HG03060 (cell line): ENCODE results near the gene LTV1.

Experiments
- ATAC-seq: cut with Tn5 transposase; IDR thresholded peaks from one replicate; pipeline ENCODE4 v1.9.1; 2021; ENCODE audit warnings: low read depth, moderate number of reproducible peaks; ENCODE audit not compliant: unreplicated experiment

LTV1 gene

DNA sequence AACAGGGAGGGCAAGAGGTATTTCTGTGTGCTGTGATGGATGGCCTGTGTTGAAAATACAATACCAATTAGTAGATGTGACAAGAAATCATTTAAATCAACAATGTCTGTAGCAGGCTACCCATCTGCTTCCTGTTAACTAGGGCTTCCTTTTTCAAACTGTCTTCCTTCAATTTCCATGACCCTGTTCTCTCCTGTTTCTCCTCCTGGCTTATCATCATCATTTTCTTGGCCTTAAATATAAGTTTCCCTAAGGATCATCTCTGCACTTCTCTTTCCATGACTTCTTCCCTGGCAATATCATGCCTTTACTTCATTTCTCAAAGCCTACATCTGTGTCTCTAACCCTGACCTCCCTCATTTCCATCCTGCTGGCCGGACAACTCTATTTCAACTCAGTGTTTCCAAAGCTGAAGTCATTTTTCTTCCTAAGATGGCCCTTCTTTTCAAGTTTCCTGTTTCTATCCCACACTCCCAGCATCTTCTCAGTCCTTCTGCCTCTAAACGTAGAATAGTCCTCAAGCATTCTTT lies 39.3 kb downstream of the LTV1 start:
- no peak for ATAC-seq

DNA sequence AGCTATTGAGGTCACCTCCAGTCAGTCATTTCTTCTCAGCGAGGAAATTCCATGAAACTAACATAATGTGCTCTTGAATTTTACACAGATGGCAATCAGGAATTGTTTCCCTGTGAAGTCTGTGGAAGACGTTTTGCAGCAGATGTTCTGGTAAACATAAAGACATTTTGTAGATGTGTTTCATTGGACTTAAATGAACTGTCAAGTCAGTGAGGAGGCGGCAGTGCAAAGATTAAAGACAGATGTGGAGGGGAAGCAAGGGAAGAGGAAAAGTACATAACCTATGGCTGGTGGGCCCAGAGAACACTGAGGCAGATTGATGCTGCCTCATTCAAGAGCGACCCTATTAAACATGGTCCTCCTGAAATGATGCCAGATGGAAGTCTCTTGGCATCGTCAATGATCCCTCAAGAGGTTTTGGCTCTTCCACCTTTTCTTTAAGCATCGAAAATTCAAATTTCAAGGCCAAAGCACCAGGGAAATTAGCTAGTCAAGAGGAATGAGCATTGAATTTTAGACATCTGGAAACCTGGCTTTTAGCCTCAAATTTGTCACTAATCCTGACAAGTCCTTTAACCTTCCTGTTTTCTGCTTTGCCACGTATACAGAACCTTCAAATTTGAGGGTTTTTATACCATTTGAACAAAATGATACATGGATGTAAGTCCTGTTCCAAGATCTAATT lies 41.2 kb downstream of the LTV1 start:
- ATAC-seq: no peak

GRCh38 chr6:143885116-143885515 lies 42.0 kb downstream of the LTV1 start:
- no peak for ATAC-seq

DNA sequence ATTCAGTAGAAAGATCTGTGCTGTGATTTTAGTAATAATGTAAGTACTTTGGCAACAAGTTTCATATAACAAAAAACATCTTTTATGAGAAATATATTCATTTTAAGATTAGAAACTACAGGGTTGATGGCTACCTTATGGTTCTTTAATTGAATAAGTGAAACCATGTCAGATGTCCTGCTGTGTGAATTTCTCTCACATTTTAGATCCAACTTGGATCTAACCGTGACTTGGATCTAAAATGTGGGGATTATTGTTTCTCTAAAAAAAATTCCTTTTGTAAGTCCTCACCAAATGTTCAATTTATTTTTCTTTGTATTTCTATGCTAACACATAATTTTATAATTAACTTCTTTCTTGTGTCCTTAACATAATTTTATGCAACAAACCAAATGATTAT lies 51.5 kb downstream of the LTV1 start:
- ATAC-seq: no peak

DNA sequence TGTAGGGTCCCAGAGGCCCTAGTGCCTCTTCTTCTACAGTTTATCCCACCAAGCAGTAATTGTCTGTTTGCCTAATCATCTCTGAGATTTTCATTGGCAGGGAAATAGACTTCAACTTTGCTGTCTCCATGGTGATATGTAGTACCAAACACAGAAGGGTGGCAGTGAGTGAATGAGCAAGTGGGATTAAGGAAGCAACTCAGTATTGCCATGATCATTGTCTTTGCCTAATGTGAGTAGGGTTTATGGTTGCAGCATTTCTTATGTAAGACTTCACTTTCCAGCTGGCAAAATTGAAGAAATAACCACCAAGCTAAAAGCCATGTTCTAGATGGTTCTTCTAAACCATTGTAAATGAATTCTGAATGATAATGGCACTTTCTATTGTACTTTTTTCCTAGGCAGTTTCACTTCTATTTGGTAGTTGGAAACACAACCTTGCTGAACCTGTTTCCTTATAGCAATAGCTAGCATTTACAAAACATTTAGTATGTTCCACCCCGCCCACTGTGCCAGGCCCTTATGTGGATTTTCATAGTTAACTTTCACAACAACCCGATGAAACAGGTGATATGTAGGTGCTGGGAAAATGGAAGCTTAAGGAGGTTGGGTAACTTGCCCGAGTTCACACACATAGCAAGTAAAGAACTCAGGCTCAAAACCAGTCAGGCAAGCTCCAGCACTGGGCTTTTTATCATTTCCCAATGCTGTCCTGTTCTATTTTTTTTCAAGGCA lies 53.2 kb downstream of the LTV1 start:
- ATAC-seq: no peak

DNA sequence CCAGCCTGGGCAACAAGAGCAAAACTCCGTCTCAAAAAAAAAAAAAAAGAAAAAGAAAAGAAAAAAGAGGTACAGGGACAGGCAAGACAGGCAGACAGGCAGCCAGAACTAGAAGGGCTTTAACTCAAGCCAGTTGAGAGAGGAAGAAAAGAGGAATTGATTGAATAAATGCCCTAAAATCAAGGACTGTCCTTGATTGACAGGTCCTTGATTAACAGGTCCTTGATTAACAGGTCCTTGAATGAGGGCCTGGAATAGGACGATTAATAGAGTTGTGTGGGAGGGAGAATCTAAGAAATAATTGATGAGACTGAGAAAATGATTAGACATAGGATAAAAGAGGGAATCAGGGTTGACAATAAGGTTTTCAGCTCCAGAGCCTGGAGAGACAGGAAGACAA lies 57.2 kb downstream of the LTV1 start:
- ATAC-seq: no peak

GRCh38 chr6:143901885-143902750 lies 59.0 kb downstream of the LTV1 start:
- peak; percentile 98 for ATAC-seq

DNA sequence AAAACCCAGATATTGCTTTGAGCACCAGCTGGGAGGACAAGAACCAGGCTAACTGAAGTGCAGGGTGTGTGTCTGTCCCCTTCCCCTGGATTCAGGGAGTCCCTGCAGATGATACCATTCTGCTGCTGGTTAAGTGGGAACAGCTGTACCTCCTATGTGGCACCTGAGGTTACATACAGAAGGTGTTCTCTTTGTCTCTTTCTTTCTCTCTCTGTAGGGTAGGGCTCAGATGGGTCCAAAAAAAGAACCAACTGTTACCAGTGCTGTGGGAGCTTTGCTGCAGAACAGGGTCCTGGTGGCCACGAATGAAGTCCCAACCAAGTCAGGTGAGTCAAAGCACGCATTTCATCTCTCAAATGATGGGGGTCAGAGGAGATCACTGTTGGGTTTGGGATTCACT lies 59.7 kb downstream of the LTV1 start:
- ATAC-seq: no peak

GRCh38 chr6:143911028-143911427 lies 67.9 kb downstream of the LTV1 start:
- no peak for ATAC-seq

- ATAC-seq: no peak
These were observed 69.5 kb downstream of the LTV1 start for GRCh38 chr6:143912671-143913070.
